RCC 7860 (cell line): ENCODE results near the gene ABLIM2.

ENCODE experiments used
- DNase-seq: peaks from one replicate; pipeline ENCODE4 v3.0.0-alpha.2; 2015; ENCODE audit warnings: low spot score
- FAIRE-seq: peaks from 2 replicates; lab custom pipeline; 2012; peaks lifted over from hg19 to GRCh38; lab: Jason Lieb, UNC

Gene ABLIM2

GRCh38 chr4:8160233-8160560 is 1.6 kb upstream of the ABLIM2 start:
- DNase-seq (no peak), FAIRE-seq (no peak)

- FAIRE-seq (no peak), DNase-seq (no peak)
These were observed 1.1 kb upstream of the ABLIM2 start for GRCh38 chr4:8159537-8160232.

DNA sequence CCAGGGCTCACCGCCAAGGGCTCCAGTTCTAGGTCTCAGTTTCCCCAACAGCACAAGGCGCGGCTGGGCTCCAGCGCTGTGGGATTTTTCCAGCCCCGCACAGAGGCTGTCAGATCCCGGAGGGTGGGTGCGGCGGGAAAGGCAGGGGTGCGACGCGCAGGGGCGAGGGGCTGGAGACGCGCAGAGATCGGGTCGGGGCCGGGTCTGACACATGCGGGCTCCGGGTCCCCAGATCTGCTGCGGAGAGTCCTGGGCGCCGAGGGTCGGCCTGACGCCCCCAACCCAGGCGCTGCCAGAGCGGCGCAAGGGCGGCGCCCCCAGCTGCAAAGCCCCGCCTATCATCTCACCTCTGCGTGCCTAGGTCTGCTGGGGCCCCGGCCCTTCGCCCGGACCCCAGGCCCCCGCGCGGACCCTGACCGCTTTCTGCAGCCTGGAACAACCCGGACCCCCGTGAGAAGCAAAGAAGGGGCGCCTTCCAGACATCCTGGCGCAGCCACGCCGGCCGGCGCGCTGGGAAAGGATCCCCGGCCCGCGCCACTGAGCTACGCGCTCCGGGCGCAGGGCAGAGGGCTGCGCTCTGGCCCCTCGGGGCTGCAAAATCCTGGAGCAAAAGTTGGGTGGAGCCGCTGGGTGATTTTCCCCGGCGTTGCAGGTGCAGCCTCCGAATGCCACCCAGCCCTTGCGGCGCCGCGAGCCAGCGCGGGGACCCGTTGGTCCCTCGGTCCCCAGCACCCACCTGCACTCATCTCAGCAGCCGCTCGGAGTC is 486 bp downstream of the ABLIM2 start:
- no peak for FAIRE-seq
- no peak for DNase-seq

DNA sequence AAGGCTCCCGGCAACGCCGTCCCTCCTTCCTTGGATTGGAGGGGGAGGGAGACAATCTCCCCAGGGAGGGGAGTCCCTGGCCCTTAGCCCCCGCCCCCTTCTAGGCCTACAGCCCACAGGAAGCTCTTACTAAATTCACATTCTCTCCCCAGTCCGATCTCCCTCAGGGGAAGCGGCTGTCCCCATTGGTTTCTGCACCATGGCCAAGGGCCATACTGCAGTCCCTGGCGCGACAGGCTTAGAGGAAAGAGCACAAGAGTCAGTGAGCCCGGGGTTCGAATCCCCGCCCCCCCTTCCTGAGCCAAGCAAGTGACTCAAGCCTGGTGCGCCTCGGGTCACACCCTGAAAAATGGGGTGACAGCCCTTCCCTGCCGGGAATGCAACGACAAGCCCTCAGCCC is 1.1 kb downstream of the ABLIM2 start:
- DNase-seq, result no peak
- FAIRE-seq, result no peak

GRCh38 chr4:8156617-8157016 is 2.0 kb downstream of the ABLIM2 start:
- no peak for DNase-seq
- FAIRE-seq, result no peak

DNA sequence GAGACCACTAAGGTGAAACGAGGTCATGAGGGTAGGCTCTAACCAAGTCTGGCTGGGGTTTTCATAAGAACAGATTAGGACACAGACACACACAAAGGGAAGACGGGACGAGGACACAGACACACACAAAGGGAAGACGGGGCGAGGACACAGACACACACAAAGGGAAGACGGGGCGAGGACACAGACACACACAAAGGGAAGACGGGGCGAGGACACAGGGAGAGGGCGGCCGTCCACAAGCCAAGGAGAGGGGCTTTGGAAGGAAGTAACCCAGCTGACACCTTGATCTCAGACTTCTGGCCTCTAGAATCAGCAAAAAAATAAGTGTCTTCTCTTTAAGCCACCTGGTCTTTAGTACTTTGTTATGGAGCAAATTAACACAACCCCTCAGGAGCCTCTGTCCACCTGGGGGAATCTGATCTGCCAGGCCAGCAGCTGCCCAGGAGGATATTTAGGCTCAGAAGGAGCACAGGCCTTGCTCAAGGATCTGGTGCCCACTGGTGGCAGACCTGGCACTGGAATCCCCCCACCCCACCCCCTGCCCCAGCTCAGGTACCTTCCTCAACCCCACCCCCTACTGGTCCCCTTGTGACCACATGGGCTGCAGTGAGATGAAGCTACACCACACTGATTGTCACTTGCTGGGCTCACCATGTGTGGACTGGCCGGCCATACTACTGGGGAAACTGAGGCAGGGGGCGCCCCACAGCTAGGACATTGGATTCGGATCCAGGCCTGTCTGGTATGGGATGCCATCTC is 2.8 kb downstream of the ABLIM2 start:
- DNase-seq (no peak), FAIRE-seq (no peak)

GRCh38 chr4:8155048-8155447 is 3.6 kb downstream of the ABLIM2 start:
- FAIRE-seq, result no peak

DNA sequence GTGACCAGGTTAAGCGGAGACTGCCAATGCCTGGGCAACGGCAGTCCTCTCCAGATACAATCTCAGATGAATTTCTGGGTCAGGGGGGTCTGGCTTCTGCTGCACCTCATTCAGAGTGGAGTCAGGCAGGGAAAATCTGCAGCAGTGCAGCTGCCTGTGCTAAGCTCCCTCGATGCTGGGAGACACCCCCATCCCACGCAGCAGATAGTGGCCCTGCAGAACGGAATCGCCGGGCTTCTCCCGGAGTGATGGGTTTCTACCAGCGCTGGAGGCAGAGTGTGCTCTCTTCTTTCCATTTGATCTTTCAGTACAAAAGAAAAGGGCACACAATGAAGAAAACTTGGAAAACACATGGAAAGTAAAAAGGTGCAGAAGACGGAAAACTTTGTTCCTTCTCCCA is 5.2 kb downstream of the ABLIM2 start:
- FAIRE-seq (no peak), DNase-seq (no peak)

More at GRCh38 chr4:8155048-8155447, 3.6 kb downstream of the ABLIM2 start:
- DNase-seq, result no peak

GRCh38 chr4:8152865-8153257 is 5.8 kb downstream of the ABLIM2 start:
- DNase-seq (no peak), FAIRE-seq (no peak)

DNA sequence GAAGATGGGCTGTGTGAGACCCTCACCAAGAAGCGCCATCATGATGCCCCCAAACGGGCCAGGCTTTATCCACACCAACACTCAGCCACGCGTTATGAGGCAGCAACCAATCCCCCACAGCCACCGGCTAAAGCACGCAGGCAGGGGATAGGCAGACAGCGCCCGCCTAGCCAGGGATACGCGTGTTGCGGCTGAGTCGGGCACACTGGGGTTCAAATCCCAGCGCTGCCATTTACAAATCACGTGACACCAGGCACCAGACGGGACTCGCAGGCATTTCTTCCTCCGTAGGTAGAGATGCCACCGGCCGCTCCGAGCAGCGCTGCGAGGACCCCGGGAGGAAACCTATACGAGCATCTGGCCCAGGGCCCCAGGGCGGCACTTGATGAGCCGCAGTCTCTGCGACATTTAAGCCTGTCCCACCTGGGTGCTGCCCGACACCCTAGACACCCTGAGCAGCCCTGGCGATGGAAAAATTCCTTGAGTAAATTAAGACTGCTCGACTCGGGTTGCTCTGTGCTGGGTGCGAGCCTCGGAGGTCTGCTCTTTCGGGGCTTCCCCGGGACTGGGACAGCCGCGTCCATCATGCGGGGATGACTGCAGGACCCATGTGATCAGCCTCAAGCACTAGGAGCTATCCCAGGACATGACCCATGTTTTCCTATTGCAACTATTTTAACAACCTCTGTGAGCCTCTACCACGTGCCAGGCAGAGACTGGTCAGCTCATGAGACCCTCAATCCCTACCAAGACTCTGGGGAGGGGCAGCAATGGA is 6.3 kb downstream of the ABLIM2 start:
- DNase-seq (no peak), FAIRE-seq (no peak)

DNA sequence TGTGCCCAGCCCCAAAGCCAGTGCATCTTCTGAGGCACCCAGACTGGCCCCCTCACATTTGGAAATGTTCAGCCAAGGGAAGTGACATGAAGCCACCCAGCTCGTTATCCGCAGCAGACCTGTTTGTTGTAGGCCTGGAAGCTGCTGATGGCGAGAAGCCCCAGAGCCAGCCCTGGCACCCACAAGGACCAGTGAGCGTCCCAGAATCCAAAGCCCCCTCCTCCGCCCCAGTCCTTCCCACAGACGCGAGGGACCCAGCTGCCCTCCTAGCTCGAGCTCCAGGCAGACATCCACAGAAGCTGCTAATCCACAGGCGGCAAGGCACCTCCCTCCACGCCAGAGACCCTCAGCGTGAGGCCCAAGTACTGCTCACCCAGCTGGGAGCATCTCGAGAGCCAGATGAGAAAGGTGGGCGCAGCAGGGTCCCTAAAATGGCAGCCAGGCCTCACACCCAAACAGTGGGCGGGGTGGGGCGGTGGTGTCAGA is 7.4 kb downstream of the ABLIM2 start:
- no peak for FAIRE-seq
- DNase-seq, result no peak

DNA sequence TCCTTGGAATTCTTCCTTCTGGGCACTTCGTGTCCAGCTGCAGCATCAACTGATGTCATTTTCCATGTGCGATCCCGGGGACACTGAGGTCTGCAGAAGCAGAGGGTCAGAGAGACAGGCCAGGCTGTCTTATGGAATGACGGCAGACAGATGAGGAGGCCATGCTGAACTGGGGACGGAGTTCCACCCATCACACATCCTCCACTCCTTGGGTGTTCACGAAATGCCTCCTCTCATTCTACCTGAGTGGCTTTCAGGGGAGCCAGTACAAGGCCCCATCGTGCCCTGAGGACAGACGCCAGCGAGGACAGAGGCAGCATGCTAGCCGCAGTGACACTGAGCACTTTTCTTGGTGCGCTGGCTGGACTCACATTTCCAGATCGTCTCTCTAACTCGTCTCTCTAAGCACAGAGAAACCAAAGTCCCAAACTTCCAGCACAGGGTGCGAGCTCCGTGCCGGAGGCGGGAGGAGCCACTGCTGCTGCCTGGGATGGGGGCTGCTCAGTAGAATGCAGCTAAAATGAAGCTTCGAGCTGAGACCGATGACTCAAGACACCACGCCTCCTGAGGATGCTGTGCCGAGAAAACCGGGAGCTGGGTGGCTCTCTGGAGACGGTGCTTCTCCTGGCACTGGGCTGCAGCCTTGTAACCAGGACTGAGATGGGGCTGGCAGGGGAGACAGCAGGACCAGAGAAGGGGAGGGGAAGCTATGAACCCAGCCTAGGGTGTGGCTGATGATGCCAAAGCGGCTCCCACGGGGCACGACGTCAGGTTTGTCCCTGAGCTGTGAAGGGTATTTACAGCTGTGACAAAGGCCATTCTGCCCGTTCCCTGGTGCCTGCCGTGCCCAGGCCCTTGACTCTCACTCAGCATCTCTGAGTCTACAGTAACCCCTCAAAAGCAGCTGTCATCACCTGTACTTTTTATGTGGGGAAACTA is 8.2 kb downstream of the ABLIM2 start:
- FAIRE-seq (no peak), DNase-seq (no peak)

- FAIRE-seq (no peak), DNase-seq (no peak)
These were observed 8.9 kb downstream of the ABLIM2 start for GRCh38 chr4:8149664-8150063.

GRCh38 chr4:8148785-8149435 is 9.7 kb downstream of the ABLIM2 start:
- no peak for FAIRE-seq
- DNase-seq, result no peak

GRCh38 chr4:8148159-8148558 is 10.5 kb downstream of the ABLIM2 start:
- FAIRE-seq (no peak), DNase-seq (no peak)

GRCh38 chr4:8147231-8147970 is 11.2 kb downstream of the ABLIM2 start:
- DNase-seq, result no peak
- FAIRE-seq, result no peak

GRCh38 chr4:8146157-8146556 is 12.5 kb downstream of the ABLIM2 start:
- DNase-seq (no peak), FAIRE-seq (no peak)

GRCh38 chr4:8144359-8144758 is 14.3 kb downstream of the ABLIM2 start:
- DNase-seq (no peak), FAIRE-seq (no peak)
